ENCODE measurements around the gene PSMG4.
A peak's percentile ranks its signal among the peaks of the same experiment; 100 is the strongest.
"Not testable (repeated sequence)": the region's sequence is repeated elsewhere in the genome, so short reads cannot be mapped to it uniquely, and the experiment has no call there.

Gene PSMG4

GRCh38 chr6:3230900-3231246, 27.9 kb upstream of the PSMG4 start:
- DNase-seq = no peak

GRCh38 chr6:3231247-3232016, 27.3 kb upstream of the PSMG4 start:
- no peak for DNase-seq

- DNase-seq = no peak
Measured at GRCh38 chr6:3232017-3232945, 26.5 kb upstream of the PSMG4 start.

GRCh38 chr6:3233321-3233720, 25.4 kb upstream of the PSMG4 start:
- DNase-seq = no peak

GRCh38 chr6:3233904-3234303, 24.8 kb upstream of the PSMG4 start:
- DNase-seq = no peak

GRCh38 chr6:3235486-3235885, 23.3 kb upstream of the PSMG4 start:
- DNase-seq = no peak

- no peak for DNase-seq
Measured at GRCh38 chr6:3236005-3236404, 22.7 kb upstream of the PSMG4 start.

- DNase-seq = no peak
Measured at GRCh38 chr6:3237761-3238662, 20.7 kb upstream of the PSMG4 start.

- no peak for DNase-seq
Measured at GRCh38 chr6:3239110-3239830, 19.5 kb upstream of the PSMG4 start.

- no peak for DNase-seq
Measured at GRCh38 chr6:3240595-3240994, 18.2 kb upstream of the PSMG4 start.

GRCh38 chr6:3241745-3242144, 17.0 kb upstream of the PSMG4 start:
- DNase-seq = not testable (repeated sequence)

- DNase-seq = no peak
Measured at GRCh38 chr6:3242768-3243167, 16.0 kb upstream of the PSMG4 start.

- DNase-seq = no peak
Measured at GRCh38 chr6:3244003-3244831, 14.5 kb upstream of the PSMG4 start.

GRCh38 chr6:3244832-3245161, 13.9 kb upstream of the PSMG4 start:
- not testable (repeated sequence) for DNase-seq

GRCh38 chr6:3245216-3245615, 13.5 kb upstream of the PSMG4 start:
- DNase-seq = no peak

GRCh38 chr6:3247255-3248146, 11.2 kb upstream of the PSMG4 start:
- DNase-seq = no peak

GRCh38 chr6:3249821-3250220, 8.9 kb upstream of the PSMG4 start:
- no peak for DNase-seq

GRCh38 chr6:3250231-3250675, 8.5 kb upstream of the PSMG4 start:
- no peak for DNase-seq

- DNase-seq = peak; percentile 55 to 79 (median 70)
Measured at GRCh38 chr6:3251462-3252314, 7.1 kb upstream of the PSMG4 start.

Data from T-helper 2 cell (primary cell).